Astrocyte of the cerebellum (primary cell): ENCODE data around the gene ROR2.

Experiments used
- DNase-seq: peaks from one replicate; pipeline ENCODE4 v3.0.0-alpha.2; 2011; ENCODE audit warnings: low read depth
- H3K4me3 ChIP-seq: 2 replicates; pipeline ENCODE4 v1.5.1; 2011; ENCODE audit warnings: mild to moderate bottlenecking, low read depth, low read length, moderate library complexity
- CTCF ChIP-seq: IDR thresholded peaks from 2 replicates; pipeline ENCODE4 v1.5.1; 2012; ENCODE audit warnings: low read length, low read depth, moderate library complexity, mild to moderate bottlenecking; ENCODE audit errors: missing control alignments
- in situ Hi-C: cut with HindIII; loops from 2 replicates; pipeline ENCODE4 v1.10.0; 2017; ENCODE audit warnings: low sequenced_read_pairs

The ROR2 gene

GRCh38 chr9:91899219-91899563, 50.8 kb downstream of the ROR2 start:
- no peak for TF ChIP-seq CTCF
- in situ Hi-C loops, result no loop called here

GRCh38 chr9:91898451-91899218, 51.4 kb downstream of the ROR2 start:
- no peak for DNase-seq
- in situ Hi-C loops, result no loop called here
- no peak overlapping the region for H3K4me3 ChIP-seq
- no peak for TF ChIP-seq CTCF

More at GRCh38 chr9:91899219-91899563, 50.8 kb downstream of the ROR2 start:
- no peak for DNase-seq
- H3K4me3 ChIP-seq, result no peak overlapping the region

GRCh38 chr9:91897201-91897600, 52.8 kb downstream of the ROR2 start:
- H3K4me3 ChIP-seq, result no peak overlapping the region
- TF ChIP-seq CTCF, result no peak
- peak; percentile 24 for DNase-seq
- in situ Hi-C loops, result no loop called here

GRCh38 chr9:91896513-91897121, 53.4 kb downstream of the ROR2 start:
- DNase-seq, result peak; percentile 67
- TF ChIP-seq CTCF, result no peak
- no peak overlapping the region for H3K4me3 ChIP-seq
- in situ Hi-C loops, result no loop called here

GRCh38 chr9:91896097-91896496, 53.9 kb downstream of the ROR2 start:
- in situ Hi-C loops, result no loop called here
- no peak for TF ChIP-seq CTCF
- no peak overlapping the region for H3K4me3 ChIP-seq
- no peak for DNase-seq

GRCh38 chr9:91894536-91894935, 55.5 kb downstream of the ROR2 start:
- in situ Hi-C loops, result loop anchor here (5.0 kb wide), 1 partner anchor 68 kb away; no protein-coding TSS in a partner anchor

More at GRCh38 chr9:91894536-91894935, 55.5 kb downstream of the ROR2 start:
- no peak overlapping the region for H3K4me3 ChIP-seq
- no peak for TF ChIP-seq CTCF
- no peak for DNase-seq
